Adrenal gland (tissue), 12 donors: ENCODE data around the gene NRXN2. TPM values are rescaled to one million over a fixed set of nuclear protein-coding genes. Genes with fewer than 3 reads are reported as not detected.
"Not testable (repeated sequence)": the region's sequence is repeated elsewhere in the genome, so short reads cannot be mapped to it uniquely, and the experiment has no call there.

Experiments
- DNase-seq, 7 donors: peaks; one replicate each; pipeline ENCODE4 v3.0.0-alpha.2; 2019 to 2020
- H3K27ac ChIP-seq, 5 donors: fragments of 200-600 bp; sonication (generic) in 4 of 5; 1 replicate in 3 of 5; 2 replicates in 2 of 5; pipeline versions ENCODE4 v1.5.1 to v1.8.0; 2016 to 2020; ENCODE audit warnings: mild to moderate bottlenecking in 1 of 5
- H3K27me3 ChIP-seq: fragments of 200-600 bp; 2 replicates; pipeline ENCODE4 v1.8.0; 2021
- H3K36me3 ChIP-seq, 2 donors: fragments of 200-600 bp; replicated peaks in 1 of 2; 1 replicate in 1 of 2; 2 replicates in 1 of 2; pipeline versions ENCODE4 v1.5.1 to v1.8.0; 2018 to 2022
- H3K4me1 ChIP-seq, 2 donors: fragments of 200-600 bp; replicated peaks in 1 of 2; 1 replicate in 1 of 2; 2 replicates in 1 of 2; pipeline versions ENCODE4 v1.5.1 to v1.8.0; 2018 to 2021
- H3K4me3 ChIP-seq, 4 donors: fragments of 200-600 bp; sonication (generic) in 3 of 4; one replicate each; pipeline ENCODE4 v1.5.1; 2016 to 2018
- H3K9me3 ChIP-seq, 3 donors: fragments of 200-600 bp; sonication (generic) in 1 of 3; replicated peaks in 1 of 3; 1 replicate in 2 of 3; 2 replicates in 1 of 3; pipeline versions ENCODE4 v1.5.1 to v1.8.0; 2016 to 2021
- CTCF ChIP-seq, 6 experiments: fragments of 450-650 bp in 4 of 6; fragments of 200-600 bp in 2 of 6; sonication (generic) in 1 of 6; IDR thresholded peaks; 1 replicate in 5 of 6; 2 replicates in 1 of 6; pipeline versions ENCODE4 v1.5.1 to v1.8.0; 2016 to 2021; ENCODE audit warnings: antibody characterized with exemption in 6 of 6, mild to moderate bottlenecking in 2 of 6, moderate library complexity in 1 of 6
- POLR2A ChIP-seq, 2 donors: fragments of 450-650 bp; IDR thresholded peaks; one replicate each; pipeline ENCODE4 v1.6.1; 2017; ENCODE audit warnings: antibody characterized with exemption in 2 of 2, mild to moderate bottlenecking in 2 of 2, moderate library complexity in 1 of 2
- WGBS, 4 donors: extraction: QIAGEN DNeasy Blood & Tissue Kit in 2 of 4; methylation state at CpG; one replicate each; pipeline versions ENCODE4 v1.1.5 to v1.1.7; 2013 to 2017; 5-methylcytosine and 5-hydroxymethylcytosine counted together
- intact Hi-C, 2 donors: fragments of 100-400 bp; cut with DNase I; formaldehyde crosslinking; loops; one replicate each; pipeline versions ENCODE4 v1.14.1 to v1.15.0; 2022 to 2023
- polyA plus RNA-seq, 3 donors: library from polyadenylated mRNA; stranded (reverse); fragments of 200-250 nt in 2 of 3; fragments of 350-450 nt in 1 of 3; fragmentation: Illumina TruSeq in 1 of 3; extraction: RNeasy Lipid Tissue Mini Kit (QIAGEN cat#74804) in 1 of 3; gene quantifications; one replicate each; pipeline ENCODE4 v1.2.3, GENCODE V29; 2013 to 2014
- total RNA-seq, 9 donors: library from RNA; depleted of rRNA in 4 of 9; stranded (reverse); fragments of >200 nt in 4 of 9; fragments of 120-200 nt in 1 of 9; fragmentation: NEBNext Ultra II Directional in 1 of 9; extraction: Animal tissue kit (Norgen Biotek cat#: 25700) in 1 of 9; gene quantifications; one replicate each; pipeline versions ENCODE4 v1.1.0 to v1.2.4, GENCODE V29; 2013 to 2023
- donor health status: healthy with polysubstance abuse.
- donor health status: Bipolar disorder and iron deficiency.
- donor health status: DM: yes; HTN: yes; CAD: no.
- donor health status: DM: no; HTN: no; CAD: no.
- donor health status: DM: no; HTN: no; CAD: no.
- donor health status: DM: yes; HTN: yes; CAD: no.

The NRXN2 gene
- total and polyA plus RNA-seq, 12 donors: 1.7 to 17.1 (median 4.9) TPM

GRCh38 chr11:64599698-64600211, 123.2 kb downstream of the NRXN2 start:
- H3K4me3 ChIP-seq: no peak overlapping the region
- no peaks in the 10 kb centered on the region for H3K4me1 ChIP-seq
- no peak for DNase-seq
- no peaks in the 10 kb centered on the region for H3K27me3 ChIP-seq
- TF ChIP-seq CTCF (IDR thresholded peaks at IDR 0.05): no peak
- no peak for TF ChIP-seq POLR2A (IDR thresholded peaks at IDR 0.05)
- intact Hi-C loops: no loop called here
- WGBS, 4 donors: 85 to 92% (median 90%) methylated on average over 8 to 17 of the region's 17 CpGs
- no peaks in the 10 kb centered on the region for H3K9me3 ChIP-seq
- no peaks in the 10 kb centered on the region for H3K36me3 ChIP-seq
- H3K27ac ChIP-seq: no peak overlapping the region

GRCh38 chr11:64598797-64599697, 124.0 kb downstream of the NRXN2 start:
- DNase-seq: no peak
- H3K27ac ChIP-seq: no peak overlapping the region
- no peaks in the 10 kb centered on the region for H3K27me3 ChIP-seq
- intact Hi-C loops: no loop called here
- no peaks in the 10 kb centered on the region for H3K4me1 ChIP-seq
- H3K36me3 ChIP-seq: no peaks in the 10 kb centered on the region
- no peaks in the 10 kb centered on the region for H3K9me3 ChIP-seq
- TF ChIP-seq CTCF (IDR thresholded peaks at IDR 0.05) (no peak), POLR2A (IDR thresholded peaks at IDR 0.05) (no peak)
- WGBS, 4 donors: 83 to 93% (median 85%) methylated on average over 14 to 23 of the region's 23 CpGs
- H3K4me3 ChIP-seq: no peak overlapping the region

- H3K9me3 ChIP-seq: no peaks in the 10 kb centered on the region
- H3K27ac ChIP-seq: no peak overlapping the region
- no peaks in the 10 kb centered on the region for H3K36me3 ChIP-seq
- 92 to 100% (median 94%) methylated on average over 2 to 12 of the region's 12 CpGs for WGBS, 4 donors
- intact Hi-C loops: no loop called here
- no peak for DNase-seq
- TF ChIP-seq POLR2A (IDR thresholded peaks at IDR 0.05): no peak
- H3K27me3 ChIP-seq: no peaks in the 10 kb centered on the region
- no peaks in the 10 kb centered on the region for H3K4me1 ChIP-seq
- no peak overlapping the region for H3K4me3 ChIP-seq
Observed at GRCh38 chr11:64598106-64598796, 124.7 kb downstream of the NRXN2 start.

- Histone ChIP-seq H3K4me3 (no peak overlapping the region), H3K27ac (no peak overlapping the region), H3K9me3 (no peaks in the 10 kb centered on the region), H3K27me3 (no peaks in the 10 kb centered on the region), H3K36me3 (no peaks in the 10 kb centered on the region), H3K4me1 (no peaks in the 10 kb centered on the region)
- 89 to 96% (median 90%) methylated on average over 9 to 13 of the region's 13 CpGs for WGBS, 4 donors
- intact Hi-C loops: no loop called here
- DNase-seq: no peak
- no peak for TF ChIP-seq CTCF (IDR thresholded peaks at IDR 0.05)
- no peak for TF ChIP-seq POLR2A (IDR thresholded peaks at IDR 0.05)
Observed at GRCh38 chr11:64597671-64598101, 125.3 kb downstream of the NRXN2 start.

- H3K4me1 ChIP-seq, H3K4me3 ChIP-seq, intact Hi-C loops, H3K36me3 ChIP-seq, H3K9me3 ChIP-seq, DNase-seq, H3K27me3 ChIP-seq, H3K27ac ChIP-seq: not testable (repeated sequence)
- 62 to 72% (median 67%) methylated on average over 1 of the region's 1 CpG for WGBS, 4 donors
Observed at GRCh38 chr11:64595922-64596321, 127.1 kb downstream of the NRXN2 start.
